ENCODE results near the gene HAPSTR1. TPM values are rescaled to one million over a fixed set of nuclear protein-coding genes. Genes with fewer than 3 reads are reported as not detected.
"Not testable (repeated sequence)": the region's sequence is repeated elsewhere in the genome, so short reads cannot be mapped to it uniquely, and the experiment has no call there.

Gene HAPSTR1
- 10 to 100 TPM; 50.2 to 57.0 TPM for total RNA-seq

GRCh38 chr16:9090960-9091866 lies at the start of gene HAPSTR1:
TSS of gene HAPSTR1 (plus strand) at chr16:9091644. CDS start at chr16:9092045, 401 bp downstream.
- H3K4me1 ChIP-seq = peaks cover 15% of the 10 kb centered on the region
- H3K9me3 ChIP-seq = no peaks in the 10 kb centered on the region
- peak within 1 kb of the TSS; percentile 85 for H3K4me3 ChIP-seq
- H3K36me3 ChIP-seq = no peaks in the 10 kb centered on the region
- peak within 1 kb of the TSS; percentile 96 to 99 for H3K9ac ChIP-seq (ENCODE audit: low read depth in 2 of 2, low read length in 2 of 2)
- DNase-seq = peak; percentile 100
- peak within 1 kb of the TSS; percentile 99 for H3K27ac ChIP-seq
- intact Hi-C loops (cut with DNase I) = no loop called here
- TF ChIP-seq CTCF (IDR thresholded peaks at IDR 0.05) = no peak
- no peaks in the 10 kb centered on the region for H3K27me3 ChIP-seq

GRCh38 chr16:9042533-9042932 lies 48.9 kb upstream of the HAPSTR1 start:
- no peaks in the 10 kb centered on the region for H3K9me3 ChIP-seq
- peaks cover 3% of the 10 kb centered on the region for H3K4me1 ChIP-seq
- no peak for DNase-seq
- no peaks in the 10 kb centered on the region for H3K36me3 ChIP-seq
- peak overlapping the region in 1 of 2 donors; percentile 16 for H3K9ac ChIP-seq (ENCODE audit: low read depth in 2 of 2, low read length in 2 of 2)
- no peak for TF ChIP-seq CTCF (IDR thresholded peaks at IDR 0.05)
- no peaks in the 10 kb centered on the region for H3K27me3 ChIP-seq
- intact Hi-C loops (cut with DNase I) = no loop called here
- H3K27ac ChIP-seq = no peak overlapping the region
- no peak overlapping the region for H3K4me3 ChIP-seq

- no peaks in the 10 kb centered on the region for H3K9me3 ChIP-seq
- DNase-seq = no peak
- H3K4me1 ChIP-seq = peaks cover 9% of the 10 kb centered on the region
- no peak overlapping the region for H3K27ac ChIP-seq
- H3K4me3 ChIP-seq = no peak overlapping the region
- H3K36me3 ChIP-seq = no peaks in the 10 kb centered on the region
- no peak for TF ChIP-seq CTCF (IDR thresholded peaks at IDR 0.05)
- H3K27me3 ChIP-seq = no peaks in the 10 kb centered on the region
- H3K9ac ChIP-seq (ENCODE audit: low read depth in 2 of 2, low read length in 2 of 2) = no peak overlapping the region
- intact Hi-C loops (cut with DNase I) = no loop called here
Measured at GRCh38 chr16:9042964-9043680, 48.3 kb upstream of the HAPSTR1 start.

GRCh38 chr16:9045562-9045961 lies 45.9 kb upstream of the HAPSTR1 start:
- H3K36me3 ChIP-seq; H3K4me3 ChIP-seq; H3K9ac ChIP-seq (ENCODE audit: low read depth in 2 of 2, low read length in 2 of 2); H3K9me3 ChIP-seq; H3K27ac ChIP-seq; DNase-seq; intact Hi-C loops (cut with DNase I); H3K27me3 ChIP-seq: not testable (repeated sequence)
- H3K4me1 ChIP-seq = peaks cover 10% of the 10 kb centered on the region

GRCh38 chr16:9046667-9047055 lies 44.8 kb upstream of the HAPSTR1 start:
- TF ChIP-seq CTCF (IDR thresholded peaks at IDR 0.05) = no peak
- intact Hi-C loops (cut with DNase I) = no loop called here

More at GRCh38 chr16:9046667-9047055, 44.8 kb upstream of the HAPSTR1 start:
- H3K9ac ChIP-seq (ENCODE audit: low read depth in 2 of 2, low read length in 2 of 2) = no peak overlapping the region
- H3K4me3 ChIP-seq = no peak overlapping the region
- no peak overlapping the region for H3K27ac ChIP-seq
- H3K9me3 ChIP-seq = no peaks in the 10 kb centered on the region
- H3K4me1 ChIP-seq = peaks cover 10% of the 10 kb centered on the region
- no peak for DNase-seq
- H3K36me3 ChIP-seq = no peaks in the 10 kb centered on the region
- H3K27me3 ChIP-seq = no peaks in the 10 kb centered on the region

All from colonic mucosa (tissue), 4 donors.